GM20000 (cell line): ENCODE measurements around the gene TOP3B.

ENCODE experiments used
- DNase-seq: peaks from one replicate; pipeline ENCODE4 v3.0.0; 2012; ENCODE audit warnings: low spot score
- CTCF ChIP-seq: IDR thresholded peaks from 2 replicates; pipeline ENCODE4 v1.5.1; 2012; ENCODE audit warnings: mild to moderate bottlenecking, control low read depth; ENCODE audit errors: extremely low read depth, missing control alignments

TOP3B gene

GRCh38 chr22:21982338-21982965 lies at the start of gene TOP3B:
Gene TOP3B, minus strand, starts transcription at chr22:21982787. Its CDS starts 7,078 bp downstream, at chr22:21975709.
- peak; percentile 86 for DNase-seq
- no peak for TF ChIP-seq CTCF

- TF ChIP-seq CTCF, result no peak
- DNase-seq, result no peak
Measured at GRCh38 chr22:22031183-22031945, 48.8 kb upstream of the TOP3B start.

DNA sequence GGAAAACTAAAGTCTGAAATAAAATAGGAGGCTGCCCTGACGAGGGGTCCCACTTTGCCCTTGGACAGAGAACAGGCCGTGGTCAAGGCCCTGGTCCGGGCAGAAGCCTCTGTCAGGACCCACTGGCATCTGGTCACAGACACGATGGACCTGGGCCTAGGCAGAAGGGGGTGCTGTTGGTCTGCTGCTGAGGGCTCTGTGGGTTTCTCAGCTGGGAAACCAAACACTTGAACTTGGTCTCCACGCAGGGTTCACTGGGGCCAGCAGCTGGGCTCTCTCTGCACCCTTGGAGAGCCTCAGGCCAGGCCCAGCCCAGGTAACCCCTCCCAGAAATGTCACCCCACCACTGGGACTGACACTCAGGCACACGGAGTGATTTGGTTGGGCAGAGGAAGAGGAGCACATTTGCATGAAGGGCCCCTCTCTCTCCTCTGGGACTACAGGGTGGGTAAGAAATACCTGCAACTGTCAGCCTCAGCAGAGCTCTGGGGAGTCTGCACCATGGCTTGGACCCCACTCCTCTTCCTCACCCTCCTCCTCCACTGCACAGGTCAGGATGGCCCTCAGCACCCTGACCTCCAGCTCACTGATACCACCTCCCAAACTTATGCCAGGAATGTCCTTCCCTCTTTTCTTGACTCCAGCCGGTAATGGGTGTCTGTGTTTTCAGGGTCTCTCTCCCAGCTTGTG lies 48.1 kb upstream of the TOP3B start:
- peak; percentile 77 for TF ChIP-seq CTCF
- peak; percentile 71 for DNase-seq

DNA sequence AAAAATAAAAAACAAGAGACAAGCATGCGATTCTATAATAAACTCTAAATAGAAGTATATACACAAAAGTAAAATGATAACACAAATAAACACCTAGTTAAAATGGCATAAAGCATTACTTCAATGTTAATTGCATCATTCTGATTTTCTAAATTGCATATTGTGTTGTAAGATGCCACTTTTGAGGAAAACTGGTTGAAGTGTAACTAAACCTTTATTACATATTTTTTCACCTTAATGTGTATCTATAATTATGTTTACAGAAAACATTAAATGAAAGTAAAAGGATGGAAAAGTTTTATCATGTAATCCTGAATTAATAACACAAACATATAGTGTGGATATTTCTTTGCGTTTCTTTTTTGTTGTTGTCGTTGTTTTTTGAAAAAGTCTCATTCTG lies 45.4 kb upstream of the TOP3B start:
- no peak for DNase-seq
- TF ChIP-seq CTCF, result no peak

DNA sequence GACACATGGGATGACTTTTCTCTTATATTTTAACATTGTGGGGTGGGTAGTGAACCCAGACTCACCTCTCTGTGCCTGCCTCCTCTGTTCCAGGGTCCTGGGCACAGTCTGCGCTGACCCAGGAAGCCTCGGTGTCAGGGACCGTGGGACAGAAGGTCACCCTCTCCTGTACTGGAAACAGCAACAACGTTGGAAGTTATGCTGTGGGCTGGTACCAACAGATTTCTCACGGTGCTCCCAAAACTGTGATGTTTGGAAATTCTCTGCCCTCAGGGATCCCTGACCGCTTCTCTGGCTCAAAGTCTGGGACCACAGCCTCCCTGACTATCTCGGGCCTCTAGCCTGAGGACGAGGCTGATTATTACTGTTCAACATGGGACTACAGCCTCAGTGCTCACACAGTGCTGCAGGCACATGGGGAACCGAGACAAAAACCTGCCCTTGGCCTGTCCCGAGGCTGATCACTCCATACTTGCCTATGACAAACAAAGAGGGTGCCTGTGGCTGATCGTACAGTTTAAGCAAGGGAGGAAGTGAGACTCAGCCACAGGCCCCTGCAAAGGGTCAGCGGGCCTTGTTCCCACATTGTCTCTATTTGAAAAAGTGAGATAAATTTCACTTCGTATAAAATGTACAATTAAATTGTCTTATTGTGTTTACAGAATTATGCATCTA lies 43.7 kb upstream of the TOP3B start:
- TF ChIP-seq CTCF, result no peak
- peak; percentile 72 for DNase-seq

DNA sequence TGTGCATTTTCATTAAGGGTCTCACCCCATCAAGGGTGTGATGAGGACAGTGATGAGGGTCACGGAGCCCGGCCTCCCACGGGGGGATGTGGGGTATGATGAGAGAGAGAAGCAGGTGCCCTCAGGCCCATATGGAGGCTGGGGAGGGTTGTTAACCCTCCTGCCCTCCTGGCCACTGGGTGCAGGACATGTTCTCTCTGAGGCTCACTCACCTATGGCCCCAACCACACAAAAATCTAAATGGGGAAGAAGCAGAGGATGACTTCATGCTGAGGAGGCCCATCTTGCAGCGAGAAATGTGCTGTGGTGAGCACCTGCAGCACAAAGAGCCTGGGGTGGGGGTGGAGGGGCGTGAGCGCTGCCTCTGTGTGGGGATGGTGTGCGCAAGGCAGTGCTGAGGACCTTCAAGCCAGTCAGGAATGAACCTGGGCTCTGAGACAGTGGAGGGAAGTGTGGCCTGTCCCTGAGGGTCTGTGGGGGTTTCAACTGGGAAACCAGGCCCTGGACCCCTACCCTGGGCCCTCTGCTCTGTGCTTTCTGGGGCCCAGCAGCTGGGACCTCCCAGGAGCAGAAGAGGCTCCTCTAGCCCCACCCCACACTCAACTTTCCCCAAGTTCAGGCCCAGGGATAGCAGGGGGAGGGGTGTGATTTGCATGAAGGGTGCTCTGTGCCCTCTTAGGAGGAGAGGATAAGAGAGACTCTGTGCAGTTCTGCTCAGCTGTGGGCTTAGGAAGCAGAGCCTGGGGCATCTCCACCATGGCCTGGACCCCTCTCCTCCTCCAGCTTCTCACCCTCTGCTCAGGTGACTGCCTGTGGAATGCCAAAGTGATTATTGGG lies 43.0 kb upstream of the TOP3B start:
- no peak for TF ChIP-seq CTCF
- DNase-seq, result peak; percentile 49
